GM23338 (cell line): ENCODE data around the gene SHC4. TPM values are rescaled to one million over a fixed set of nuclear protein-coding genes. Genes with fewer than 3 reads are reported as not detected.

Experiments used
- ATAC-seq: fragments of 200-7000 bp; cut with Tn5 transposase; 3 replicates; pipeline ENCODE4 v1.9.1; 2020
- DNase-seq: peaks from one replicate; pipeline ENCODE4 v3.0.0-alpha.2; 2015; ENCODE audit warnings: low spot score
- H2AFZ ChIP-seq: fragments of 200-600 bp; sonication (generic); 2 replicates; pipeline ENCODE4 v1.8.0; 2016; ENCODE audit warnings: antibody characterized with exemption, mild to moderate bottlenecking, moderate library complexity
- H3F3A ChIP-seq: fragments of 200-600 bp; sonication (generic); replicated peaks from 2 replicates; pipeline ENCODE4 v1.8.0; 2017; ENCODE audit warnings: antibody characterized with exemption, mixed run types, low read depth
- H3K27ac ChIP-seq: fragments of 200-600 bp; sonication (generic); 2 replicates; pipeline ENCODE4 v1.6.1; 2016; ENCODE audit warnings: low read depth
- H3K27me3 ChIP-seq: fragments of 200-600 bp; sonication (generic); 2 replicates; pipeline ENCODE4 v1.8.0; 2016; ENCODE audit warnings: mild to moderate bottlenecking, mixed run types, moderate library complexity; ENCODE audit not compliant: insufficient read depth
- H3K36me3 ChIP-seq: fragments of 200-600 bp; sonication (generic); 2 replicates; pipeline ENCODE4 v1.8.0; 2016; ENCODE audit warnings: mild to moderate bottlenecking; ENCODE audit not compliant: insufficient read depth
- H3K4me1 ChIP-seq: fragments of 200-600 bp; sonication (generic); 2 replicates; pipeline ENCODE4 v1.8.0; 2016; ENCODE audit warnings: mild to moderate bottlenecking, moderate library complexity; ENCODE audit not compliant: insufficient read depth
- H3K4me2 ChIP-seq: fragments of 200-600 bp; sonication (generic); 2 replicates; pipeline ENCODE4 v1.7.1; 2017; ENCODE audit warnings: mixed run types
- H3K4me3 ChIP-seq: fragments of 200-600 bp; sonication (generic); 2 replicates; pipeline ENCODE4 v1.6.1; 2016; ENCODE audit warnings: mixed run types
- H3K79me2 ChIP-seq: fragments of 200-600 bp; sonication (generic); replicated peaks from 2 replicates; pipeline ENCODE4 v1.8.0; 2017; ENCODE audit warnings: mild to moderate bottlenecking; ENCODE audit not compliant: insufficient read depth
- H3K9me2 ChIP-seq: fragments of 200-600 bp; sonication (generic); 2 replicates; pipeline ENCODE4 v1.8.0; 2017; ENCODE audit not compliant: insufficient read depth
- H4K20me1 ChIP-seq: fragments of 200-600 bp; sonication (generic); replicated peaks from 2 replicates; pipeline ENCODE4 v1.8.0; 2017; ENCODE audit warnings: mild to moderate bottlenecking; ENCODE audit not compliant: insufficient read depth
- H3K27ac Mint-ChIP-seq: 2 replicates; pipeline ENCODE4 v1.8.0; 2020; ENCODE audit warnings: inconsistent platforms, mild to moderate bottlenecking, moderate library complexity, mixed read lengths
- H3K27me3 Mint-ChIP-seq: 3 replicates; pipeline ENCODE4 v1.8.0; 2022; ENCODE audit warnings: low read depth, mild to moderate bottlenecking, moderate library complexity, mixed read lengths, inconsistent platforms; ENCODE audit not compliant: insufficient read depth, poor library complexity
- H3K36me3 Mint-ChIP-seq: 3 replicates; pipeline ENCODE4 v1.8.0; 2021; ENCODE audit warnings: low read depth, mild to moderate bottlenecking, inconsistent platforms, moderate library complexity, mixed read lengths
- H3K4me1 Mint-ChIP-seq: 3 replicates; pipeline ENCODE4 v1.8.0; 2020; ENCODE audit warnings: mild to moderate bottlenecking, inconsistent platforms, mixed read lengths
- H3K4me3 Mint-ChIP-seq: 3 replicates; pipeline ENCODE4 v1.8.0; 2021; ENCODE audit warnings: moderate library complexity, mild to moderate bottlenecking, inconsistent platforms, mixed read lengths
- H3K9me3 Mint-ChIP-seq: 3 replicates; pipeline ENCODE4 v1.8.0; 2020; ENCODE audit warnings: moderate library complexity, mild to moderate bottlenecking, inconsistent platforms, mixed read lengths
- CREB1 ChIP-seq: fragments of 250-450 bp; sonication (Bioruptor Pico); IDR thresholded peaks from 2 replicates; pipeline ENCODE4 v1.5.0; 2020; ENCODE audit warnings: low read depth, mild to moderate bottlenecking, moderate library complexity
- EZH2phosphoT487 ChIP-seq: fragments of 200-600 bp; sonication (generic); IDR thresholded peaks from one replicate; pipeline ENCODE4 v1.8.1; 2018; ENCODE audit warnings: antibody characterized with exemption; ENCODE audit not compliant: unreplicated experiment
- NANOG ChIP-seq: IDR thresholded peaks from 2 replicates; pipeline ENCODE4 v1.6.1; 2016; ENCODE audit warnings: antibody characterized with exemption, borderline replicate concordance
- ZNF114 ChIP-seq: fragments of 250-450 bp; sonication (Bioruptor Pico); IDR thresholded peaks from 2 replicates; pipeline ENCODE4 v1.5.0; 2020; ENCODE audit warnings: mild to moderate bottlenecking, moderate library complexity
- ZNF331 ChIP-seq: fragments of 250-450 bp; sonication (Bioruptor Pico); IDR thresholded peaks from 2 replicates; pipeline ENCODE4 v1.5.0; 2020; ENCODE audit warnings: low read depth, mild to moderate bottlenecking, moderate library complexity
- polyA plus RNA-seq: library from polyadenylated mRNA; unstranded; fragments of >200 nt; fragmentation: Nextera tagmentation; extraction: Ambion mirVana; gene quantifications from 2 replicates; pipeline ENCODE4 v1.2.1, GENCODE V29; 2016
- total RNA-seq: library from RNA; depleted of rRNA; stranded (reverse); fragments of >200 nt; shearing (Covaris generic); gene quantifications from 2 replicates; pipeline ENCODE4 v1.2.3, GENCODE V29; 2014
- TF ChIP-seq, protein P1 (sequence below): IDR thresholded peaks from one replicate; pipeline ENCODE4 v1.6.1; 2018; ENCODE audit warnings: antibody characterized with exemption; ENCODE audit not compliant: unreplicated experiment
- TF ChIP-seq, protein P2 (sequence below), 2 experiments: fragments of 200-600 bp in 1 of 2; sonication (generic) in 1 of 2; conservative IDR thresholded peaks; 2 replicates each; pipeline versions ENCODE4 v1.5.1 to v1.6.1; 2016 to 2017; ENCODE audit warnings: antibody characterized with exemption in 2 of 2, low read depth in 2 of 2, mild to moderate bottlenecking in 2 of 2, moderate library complexity in 1 of 2
- TF ChIP-seq, protein P3 (sequence below): fragments of 250-450 bp; sonication (Bioruptor Pico); IDR thresholded peaks from 2 replicates; pipeline ENCODE4 v1.5.0; 2020; ENCODE audit warnings: mild to moderate bottlenecking, moderate library complexity
- TF ChIP-seq, protein P4 (sequence below): IDR thresholded peaks from 2 replicates; pipeline ENCODE4 v1.6.1; 2016; ENCODE audit warnings: antibody characterized with exemption

The SHC4 gene
- total and polyA plus RNA-seq, 2 experiments from 2014 or later: 0.21 to 0.32 TPM

DNA sequence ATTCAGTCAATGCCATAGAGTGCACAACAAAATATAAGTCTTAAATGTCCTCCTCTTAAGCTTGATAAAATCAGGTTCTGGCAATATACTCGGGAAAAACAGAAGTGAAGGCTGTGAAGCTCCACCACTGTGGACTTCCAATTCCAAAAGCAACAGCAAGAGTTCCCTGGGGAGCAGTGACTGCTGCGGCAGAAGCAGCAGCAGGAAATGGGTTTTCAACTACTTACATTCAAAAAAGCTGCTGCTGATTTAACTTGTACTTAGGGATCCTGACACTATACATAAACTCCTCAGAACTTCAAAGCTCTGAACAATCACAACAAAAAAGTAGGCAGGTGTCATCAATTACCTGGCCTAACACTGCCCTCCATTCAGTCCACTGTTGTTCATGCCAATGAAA is 157.6 kb downstream of the SHC4 start:
- Mint-ChIP-seq H3K4me1 (peaks cover 24% of the 10 kb centered on the region), H3K27ac (no peak overlapping the region), H3K36me3 (no peaks in the 10 kb centered on the region; the same call in 2 of the 3 replicates), H3K4me3 (peak overlapping the region; percentile 27; the same call in 2 of the 3 replicates), H3K27me3 (no peaks in the 10 kb centered on the region), H3K9me3 (no peaks in the 10 kb centered on the region)
- Histone ChIP-seq H3K36me3 (no peaks in the 10 kb centered on the region), H3K27ac (no peak overlapping the region), H3F3A (no peaks in the 10 kb centered on the region), H3K4me2 (peak overlapping the region; percentile 34; the same call in 1 of the 2 replicates), H2AFZ (no peak overlapping the region), H3K9me2 (no peaks in the 10 kb centered on the region), H3K27me3 (no peaks in the 10 kb centered on the region), H3K79me2 (peaks cover 58% of the 10 kb centered on the region), H3K4me3 (no peak overlapping the region), H3K4me1 (peaks cover 16% of the 10 kb centered on the region), H4K20me1 (peaks cover 10% of the 10 kb centered on the region; the same call in 1 of the 2 replicates)
- TF ChIP-seq NANOG (0 out of 2 replicates have a peak, but pooled peaks have one; percentile 28), ZNF114 (CRISPR knock-in tag) (no peak)
- no peak for ATAC-seq
- DNase-seq: peak; percentile 40

DNA sequence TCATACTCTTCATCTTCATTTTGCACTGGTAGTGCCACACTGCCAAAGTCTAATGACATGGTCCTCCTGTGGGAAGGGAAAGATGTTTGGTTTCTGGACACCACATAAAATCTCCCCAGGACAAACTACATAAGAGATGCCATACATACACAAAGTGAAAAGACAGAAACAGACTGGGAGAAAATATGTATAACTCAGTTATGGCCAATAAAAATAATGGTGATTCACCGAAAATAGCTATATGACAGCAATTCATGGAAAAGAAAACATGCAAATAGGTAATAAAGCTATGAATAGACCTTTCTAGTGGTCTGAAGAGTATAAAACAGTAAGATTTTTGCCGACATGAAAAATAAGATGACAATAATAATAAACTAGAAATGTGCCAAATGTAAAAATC is 158.1 kb downstream of the SHC4 start:
- Histone ChIP-seq H3K27me3 (no peaks in the 10 kb centered on the region), H3K4me1 (peaks cover 16% of the 10 kb centered on the region), H2AFZ (no peak overlapping the region), H3K27ac (no peak overlapping the region), H3F3A (no peaks in the 10 kb centered on the region), H3K9me2 (no peaks in the 10 kb centered on the region), H3K4me3 (no peak overlapping the region), H3K4me2 (peak overlapping the region; percentile 34; the same call in 1 of the 2 replicates), H3K36me3 (no peaks in the 10 kb centered on the region), H3K79me2 (peaks cover 62% of the 10 kb centered on the region), H4K20me1 (peaks cover 14% of the 10 kb centered on the region; the same call in 1 of the 2 replicates)
- Mint-ChIP-seq H3K9me3 (no peaks in the 10 kb centered on the region), H3K4me1 (peaks cover 28% of the 10 kb centered on the region), H3K36me3 (no peaks in the 10 kb centered on the region; the same call in 2 of the 3 replicates), H3K27me3 (no peaks in the 10 kb centered on the region), H3K4me3 (no peak overlapping the region), H3K27ac (no peak overlapping the region)
- no peak for ATAC-seq
- no peak for DNase-seq
- TF ChIP-seq, protein P1, sequence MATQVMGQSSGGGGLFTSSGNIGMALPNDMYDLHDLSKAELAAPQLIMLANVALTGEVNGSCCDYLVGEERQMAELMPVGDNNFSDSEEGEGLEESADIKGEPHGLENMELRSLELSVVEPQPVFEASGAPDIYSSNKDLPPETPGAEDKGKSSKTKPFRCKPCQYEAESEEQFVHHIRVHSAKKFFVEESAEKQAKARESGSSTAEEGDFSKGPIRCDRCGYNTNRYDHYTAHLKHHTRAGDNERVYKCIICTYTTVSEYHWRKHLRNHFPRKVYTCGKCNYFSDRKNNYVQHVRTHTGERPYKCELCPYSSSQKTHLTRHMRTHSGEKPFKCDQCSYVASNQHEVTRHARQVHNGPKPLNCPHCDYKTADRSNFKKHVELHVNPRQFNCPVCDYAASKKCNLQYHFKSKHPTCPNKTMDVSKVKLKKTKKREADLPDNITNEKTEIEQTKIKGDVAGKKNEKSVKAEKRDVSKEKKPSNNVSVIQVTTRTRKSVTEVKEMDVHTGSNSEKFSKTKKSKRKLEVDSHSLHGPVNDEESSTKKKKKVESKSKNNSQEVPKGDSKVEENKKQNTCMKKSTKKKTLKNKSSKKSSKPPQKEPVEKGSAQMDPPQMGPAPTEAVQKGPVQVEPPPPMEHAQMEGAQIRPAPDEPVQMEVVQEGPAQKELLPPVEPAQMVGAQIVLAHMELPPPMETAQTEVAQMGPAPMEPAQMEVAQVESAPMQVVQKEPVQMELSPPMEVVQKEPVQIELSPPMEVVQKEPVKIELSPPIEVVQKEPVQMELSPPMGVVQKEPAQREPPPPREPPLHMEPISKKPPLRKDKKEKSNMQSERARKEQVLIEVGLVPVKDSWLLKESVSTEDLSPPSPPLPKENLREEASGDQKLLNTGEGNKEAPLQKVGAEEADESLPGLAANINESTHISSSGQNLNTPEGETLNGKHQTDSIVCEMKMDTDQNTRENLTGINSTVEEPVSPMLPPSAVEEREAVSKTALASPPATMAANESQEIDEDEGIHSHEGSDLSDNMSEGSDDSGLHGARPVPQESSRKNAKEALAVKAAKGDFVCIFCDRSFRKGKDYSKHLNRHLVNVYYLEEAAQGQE: no peak
- TF ChIP-seq ZNF114 (CRISPR knock-in tag) (no peak), ZNF331 (CRISPR knock-in tag) (no peak), CREB1 (no peak), EZH2phosphoT487 (no peak)
- TF ChIP-seq, protein P2, sequence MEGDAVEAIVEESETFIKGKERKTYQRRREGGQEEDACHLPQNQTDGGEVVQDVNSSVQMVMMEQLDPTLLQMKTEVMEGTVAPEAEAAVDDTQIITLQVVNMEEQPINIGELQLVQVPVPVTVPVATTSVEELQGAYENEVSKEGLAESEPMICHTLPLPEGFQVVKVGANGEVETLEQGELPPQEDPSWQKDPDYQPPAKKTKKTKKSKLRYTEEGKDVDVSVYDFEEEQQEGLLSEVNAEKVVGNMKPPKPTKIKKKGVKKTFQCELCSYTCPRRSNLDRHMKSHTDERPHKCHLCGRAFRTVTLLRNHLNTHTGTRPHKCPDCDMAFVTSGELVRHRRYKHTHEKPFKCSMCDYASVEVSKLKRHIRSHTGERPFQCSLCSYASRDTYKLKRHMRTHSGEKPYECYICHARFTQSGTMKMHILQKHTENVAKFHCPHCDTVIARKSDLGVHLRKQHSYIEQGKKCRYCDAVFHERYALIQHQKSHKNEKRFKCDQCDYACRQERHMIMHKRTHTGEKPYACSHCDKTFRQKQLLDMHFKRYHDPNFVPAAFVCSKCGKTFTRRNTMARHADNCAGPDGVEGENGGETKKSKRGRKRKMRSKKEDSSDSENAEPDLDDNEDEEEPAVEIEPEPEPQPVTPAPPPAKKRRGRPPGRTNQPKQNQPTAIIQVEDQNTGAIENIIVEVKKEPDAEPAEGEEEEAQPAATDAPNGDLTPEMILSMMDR (conservative IDR thresholded peaks at IDR 0.05; ENCODE audit: low read depth in 2 of 2): no peak
- TF ChIP-seq, protein P3, sequence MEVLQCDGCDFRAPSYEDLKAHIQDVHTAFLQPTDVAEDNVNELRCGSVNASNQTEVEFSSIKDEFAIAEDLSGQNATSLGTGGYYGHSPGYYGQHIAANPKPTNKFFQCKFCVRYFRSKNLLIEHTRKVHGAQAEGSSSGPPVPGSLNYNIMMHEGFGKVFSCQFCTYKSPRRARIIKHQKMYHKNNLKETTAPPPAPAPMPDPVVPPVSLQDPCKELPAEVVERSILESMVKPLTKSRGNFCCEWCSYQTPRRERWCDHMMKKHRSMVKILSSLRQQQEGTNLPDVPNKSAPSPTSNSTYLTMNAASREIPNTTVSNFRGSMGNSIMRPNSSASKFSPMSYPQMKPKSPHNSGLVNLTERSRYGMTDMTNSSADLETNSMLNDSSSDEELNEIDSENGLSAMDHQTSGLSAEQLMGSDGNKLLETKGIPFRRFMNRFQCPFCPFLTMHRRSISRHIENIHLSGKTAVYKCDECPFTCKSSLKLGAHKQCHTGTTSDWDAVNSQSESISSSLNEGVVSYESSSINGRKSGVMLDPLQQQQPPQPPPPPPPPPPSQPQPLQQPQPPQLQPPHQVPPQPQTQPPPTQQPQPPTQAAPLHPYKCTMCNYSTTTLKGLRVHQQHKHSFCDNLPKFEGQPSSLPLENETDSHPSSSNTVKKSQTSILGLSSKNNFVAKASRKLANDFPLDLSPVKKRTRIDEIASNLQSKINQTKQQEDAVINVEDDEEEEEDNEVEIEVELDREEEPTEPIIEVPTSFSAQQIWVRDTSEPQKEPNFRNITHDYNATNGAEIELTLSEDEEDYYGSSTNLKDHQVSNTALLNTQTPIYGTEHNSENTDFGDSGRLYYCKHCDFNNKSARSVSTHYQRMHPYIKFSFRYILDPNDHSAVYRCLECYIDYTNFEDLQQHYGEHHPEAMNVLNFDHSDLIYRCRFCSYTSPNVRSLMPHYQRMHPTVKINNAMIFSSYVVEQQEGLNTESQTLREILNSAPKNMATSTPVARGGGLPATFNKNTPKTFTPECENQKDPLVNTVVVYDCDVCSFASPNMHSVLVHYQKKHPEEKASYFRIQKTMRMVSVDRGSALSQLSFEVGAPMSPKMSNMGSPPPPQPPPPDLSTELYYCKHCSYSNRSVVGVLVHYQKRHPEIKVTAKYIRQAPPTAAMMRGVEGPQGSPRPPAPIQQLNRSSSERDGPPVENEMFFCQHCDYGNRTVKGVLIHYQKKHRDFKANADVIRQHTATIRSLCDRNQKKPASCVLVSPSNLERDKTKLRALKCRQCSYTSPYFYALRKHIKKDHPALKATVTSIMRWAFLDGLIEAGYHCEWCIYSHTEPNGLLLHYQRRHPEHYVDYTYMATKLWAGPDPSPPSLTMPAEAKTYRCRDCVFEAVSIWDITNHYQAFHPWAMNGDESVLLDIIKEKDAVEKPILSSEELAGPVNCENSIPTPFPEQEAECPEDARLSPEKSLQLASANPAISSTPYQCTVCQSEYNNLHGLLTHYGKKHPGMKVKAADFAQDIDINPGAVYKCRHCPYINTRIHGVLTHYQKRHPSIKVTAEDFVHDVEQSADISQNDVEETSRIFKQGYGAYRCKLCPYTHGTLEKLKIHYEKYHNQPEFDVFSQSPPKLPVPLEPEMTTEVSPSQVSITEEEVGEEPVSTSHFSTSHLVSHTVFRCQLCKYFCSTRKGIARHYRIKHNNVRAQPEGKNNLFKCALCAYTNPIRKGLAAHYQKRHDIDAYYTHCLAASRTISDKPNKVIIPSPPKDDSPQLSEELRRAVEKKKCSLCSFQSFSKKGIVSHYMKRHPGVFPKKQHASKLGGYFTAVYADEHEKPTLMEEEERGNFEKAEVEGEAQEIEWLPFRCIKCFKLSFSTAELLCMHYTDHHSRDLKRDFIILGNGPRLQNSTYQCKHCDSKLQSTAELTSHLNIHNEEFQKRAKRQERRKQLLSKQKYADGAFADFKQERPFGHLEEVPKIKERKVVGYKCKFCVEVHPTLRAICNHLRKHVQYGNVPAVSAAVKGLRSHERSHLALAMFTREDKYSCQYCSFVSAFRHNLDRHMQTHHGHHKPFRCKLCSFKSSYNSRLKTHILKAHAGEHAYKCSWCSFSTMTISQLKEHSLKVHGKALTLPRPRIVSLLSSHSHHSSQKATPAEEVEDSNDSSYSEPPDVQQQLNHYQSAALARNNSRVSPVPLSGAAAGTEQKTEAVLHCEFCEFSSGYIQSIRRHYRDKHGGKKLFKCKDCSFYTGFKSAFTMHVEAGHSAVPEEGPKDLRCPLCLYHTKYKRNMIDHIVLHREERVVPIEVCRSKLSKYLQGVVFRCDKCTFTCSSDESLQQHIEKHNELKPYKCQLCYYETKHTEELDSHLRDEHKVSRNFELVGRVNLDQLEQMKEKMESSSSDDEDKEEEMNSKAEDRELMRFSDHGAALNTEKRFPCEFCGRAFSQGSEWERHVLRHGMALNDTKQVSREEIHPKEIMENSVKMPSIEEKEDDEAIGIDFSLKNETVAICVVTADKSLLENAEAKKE (CRISPR knock-in tag): no peak
- TF ChIP-seq, protein P4, sequence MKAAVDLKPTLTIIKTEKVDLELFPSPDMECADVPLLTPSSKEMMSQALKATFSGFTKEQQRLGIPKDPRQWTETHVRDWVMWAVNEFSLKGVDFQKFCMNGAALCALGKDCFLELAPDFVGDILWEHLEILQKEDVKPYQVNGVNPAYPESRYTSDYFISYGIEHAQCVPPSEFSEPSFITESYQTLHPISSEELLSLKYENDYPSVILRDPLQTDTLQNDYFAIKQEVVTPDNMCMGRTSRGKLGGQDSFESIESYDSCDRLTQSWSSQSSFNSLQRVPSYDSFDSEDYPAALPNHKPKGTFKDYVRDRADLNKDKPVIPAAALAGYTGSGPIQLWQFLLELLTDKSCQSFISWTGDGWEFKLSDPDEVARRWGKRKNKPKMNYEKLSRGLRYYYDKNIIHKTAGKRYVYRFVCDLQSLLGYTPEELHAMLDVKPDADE: no peak
